Activated T-cell treated with anti-CD3 and anti-CD28 coated beads, Interleukin-2, amount 50 U/mL, for 48 hours (primary cell): ENCODE results near the gene FAM228A.

ENCODE experiments used
- DNase-seq, 2 experiments: peaks; one replicate each; pipeline ENCODE4 v3.0.0-alpha.2; 2020

Gene FAM228A

DNA sequence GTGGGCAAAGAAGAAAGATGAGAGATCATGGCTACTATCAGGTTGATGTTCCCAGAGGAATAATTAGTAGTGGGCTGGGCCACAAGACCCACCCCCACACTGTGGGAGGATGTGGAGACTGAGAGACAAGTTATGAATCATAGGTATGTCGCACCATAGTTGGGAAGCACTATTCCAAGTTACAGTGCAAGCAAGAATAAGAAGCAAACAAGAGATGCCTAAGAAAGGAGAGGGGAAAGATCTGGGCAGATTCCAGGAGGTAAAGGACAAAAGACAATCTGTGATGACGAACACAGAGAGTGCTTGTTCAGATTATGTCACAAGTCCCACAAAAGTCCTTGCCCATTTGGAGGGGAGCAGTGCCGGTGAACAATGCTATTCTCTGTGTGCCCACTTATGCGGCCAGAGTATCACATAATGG, 56.6 kb downstream of the FAM228A start:
- DNase-seq, result no peak

DNA sequence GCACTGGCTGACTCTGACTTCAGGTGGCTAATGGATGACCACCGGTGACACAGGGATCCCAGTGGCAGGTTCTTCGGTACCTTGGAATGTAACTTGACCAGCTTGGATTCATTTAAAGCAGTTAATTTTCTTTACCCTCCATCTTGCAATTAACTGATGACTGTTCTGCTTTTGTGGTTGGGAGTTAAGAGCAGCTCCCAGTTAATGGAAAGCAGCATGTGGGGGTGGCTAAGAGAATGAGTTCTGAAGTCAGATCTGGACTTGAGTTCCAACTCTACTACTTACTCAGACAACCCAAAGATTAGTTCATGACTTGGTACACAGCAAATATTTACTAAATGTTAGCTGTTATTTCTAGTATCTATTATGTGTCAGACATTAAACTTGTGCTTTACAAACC, 58.5 kb downstream of the FAM228A start:
- DNase-seq, result no peak

DNA sequence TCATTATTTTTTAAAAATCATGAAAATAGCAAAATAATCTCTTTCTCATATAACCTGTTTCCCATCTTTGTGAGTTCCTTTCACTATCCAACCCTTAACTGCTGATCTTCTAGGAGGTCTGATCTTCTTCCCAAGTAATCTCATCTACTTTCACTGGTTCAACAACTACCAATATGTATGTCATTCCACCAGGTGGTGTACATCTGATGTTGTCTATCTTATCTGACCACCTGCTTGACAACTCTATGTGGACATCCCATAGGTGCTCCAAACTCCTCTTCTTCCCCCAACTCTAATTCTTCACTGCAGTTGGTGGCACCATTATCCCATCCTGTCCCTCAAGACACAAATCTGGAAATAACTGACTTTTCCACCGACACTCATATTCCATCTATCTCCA, 62.5 kb downstream of the FAM228A start:
- no peak for DNase-seq

DNA sequence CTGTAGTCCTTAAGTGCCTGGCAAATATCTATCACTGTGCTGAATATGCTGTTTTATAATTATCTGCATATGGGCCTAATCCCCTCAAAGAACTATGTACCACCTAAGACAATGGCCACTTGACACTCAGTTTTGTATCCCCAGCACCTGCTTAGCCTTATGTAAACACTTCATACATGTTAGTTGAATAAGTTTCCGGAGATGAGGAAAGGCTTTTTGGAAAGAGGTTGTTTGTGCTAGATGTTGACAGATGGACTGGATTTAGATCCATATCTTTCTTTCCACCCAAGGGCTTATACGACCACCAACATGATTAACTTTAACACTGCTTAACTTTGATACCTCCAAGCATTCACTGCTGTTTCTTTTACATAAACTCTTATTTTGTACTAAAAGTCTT, 63.3 kb downstream of the FAM228A start:
- DNase-seq, result no peak

DNA sequence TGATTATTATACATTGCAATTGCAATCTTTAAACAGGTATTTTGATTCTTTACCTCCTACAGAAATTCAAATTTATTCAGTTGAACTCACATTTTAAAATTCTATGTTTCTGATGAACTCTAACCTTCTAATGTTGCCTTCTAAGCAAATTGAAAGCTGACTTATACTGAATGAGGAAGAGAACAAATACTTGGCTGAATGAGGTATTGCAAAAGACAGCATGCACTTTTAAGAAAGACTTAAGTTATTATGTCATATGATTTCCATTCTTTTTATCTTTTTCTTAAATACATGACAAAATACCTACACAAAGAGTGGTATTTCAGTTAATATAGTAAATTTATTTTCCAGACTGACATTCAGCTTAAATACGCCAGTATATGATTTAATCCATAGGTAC, 64.7 kb downstream of the FAM228A start:
- DNase-seq, result no peak
